ENCODE data around the gene CDNF.
"Not testable (repeated sequence)": the region's sequence is repeated elsewhere in the genome, so short reads cannot be mapped to it uniquely, and the experiment has no call there.

The CDNF gene

GRCh38 chr10:14876764-14877163, 38.9 kb upstream of the CDNF start:
- DNase-seq (ENCODE audit: low read depth) = no peak
- H3K4me3 ChIP-seq (ENCODE audit: low read depth, low read length) = no peak overlapping the region
- no peak for TF ChIP-seq CTCF (IDR thresholded peaks at IDR 0.05; ENCODE audit: low read depth, low read length, missing control alignments)

- no peak overlapping the region for H3K4me3 ChIP-seq (ENCODE audit: low read depth, low read length)
- no peak for TF ChIP-seq CTCF (IDR thresholded peaks at IDR 0.05; ENCODE audit: low read depth, low read length, missing control alignments)
- no peak for DNase-seq (ENCODE audit: low read depth)
These were observed 38.1 kb upstream of the CDNF start for GRCh38 chr10:14875941-14876340.

GRCh38 chr10:14873090-14873760, 35.4 kb upstream of the CDNF start:
- no peak overlapping the region for H3K4me3 ChIP-seq (ENCODE audit: low read depth, low read length)
- DNase-seq (ENCODE audit: low read depth) = no peak
- TF ChIP-seq CTCF (IDR thresholded peaks at IDR 0.05; ENCODE audit: low read depth, low read length, missing control alignments) = no peak

GRCh38 chr10:14864871-14865270, 27.0 kb upstream of the CDNF start:
- H3K4me3 ChIP-seq (ENCODE audit: low read depth, low read length); DNase-seq (ENCODE audit: low read depth): not testable (repeated sequence)

GRCh38 chr10:14864466-14864865, 26.6 kb upstream of the CDNF start:
- H3K4me3 ChIP-seq (ENCODE audit: low read depth, low read length); DNase-seq (ENCODE audit: low read depth): not testable (repeated sequence)

GRCh38 chr10:14860791-14861190, 23.0 kb upstream of the CDNF start:
- no peak overlapping the region for H3K4me3 ChIP-seq (ENCODE audit: low read depth, low read length)
- DNase-seq (ENCODE audit: low read depth) = no peak
- TF ChIP-seq CTCF (IDR thresholded peaks at IDR 0.05; ENCODE audit: low read depth, low read length, missing control alignments) = no peak

- DNase-seq (ENCODE audit: low read depth) = no peak
These were observed 21.9 kb upstream of the CDNF start for GRCh38 chr10:14859775-14860174.

More at GRCh38 chr10:14859775-14860174, 21.9 kb upstream of the CDNF start:
- no peak for TF ChIP-seq CTCF (IDR thresholded peaks at IDR 0.05; ENCODE audit: low read depth, low read length, missing control alignments)
- no peak overlapping the region for H3K4me3 ChIP-seq (ENCODE audit: low read depth, low read length)

Data from GM12864 (cell line).